Activated CD4-positive, alpha-beta T cell treated with anti-CD3 and anti-CD28 coated beads for 36 hours (primary cell): Measurements from ENCODE around the gene ZDHHC8. TPM values are rescaled to one million over a fixed set of nuclear protein-coding genes. Genes with fewer than 3 reads are reported as not detected.

ENCODE experiments used
- ATAC-seq: fragments of 200-7000 bp; cut with Tn5 transposase; one replicate; pipeline ENCODE4 v1.10.0; 2021; ENCODE audit warnings: mild to moderate bottlenecking, moderate library complexity
- CTCF ChIA-PET: fragments of 350-600 bp; sonication (Branson Sonifier 250); formaldehyde crosslinking; loops from one replicate; lab custom pipeline; 2021; ENCODE audit warnings: antibody characterized with exemption; lab: Charles Lee
- POLR2A ChIA-PET: fragments of 350-600 bp; sonication (Branson Sonifier 250); formaldehyde crosslinking; loops from one replicate; lab custom pipeline; 2021; ENCODE audit warnings: antibody characterized with exemption, inconsistent platforms; lab: Charles Lee
- DNase-seq: peaks from one replicate; pipeline ENCODE4 v3.0.0-alpha.2; 2020
- H3K27ac Mint-ChIP-seq: one replicate; pipeline ENCODE4 v1.8.0; 2021; ENCODE audit warnings: mixed read lengths
- H3K27me3 Mint-ChIP-seq: one replicate; pipeline ENCODE4 v1.8.0; 2021; ENCODE audit warnings: mixed read lengths
- H3K36me3 Mint-ChIP-seq: one replicate; pipeline ENCODE4 v1.8.0; 2021; ENCODE audit warnings: low read depth, mixed read lengths
- H3K4me1 Mint-ChIP-seq: one replicate; pipeline ENCODE4 v1.8.0; 2021; ENCODE audit warnings: mixed read lengths
- H3K4me3 Mint-ChIP-seq: one replicate; pipeline ENCODE4 v1.8.0; 2021; ENCODE audit warnings: mild to moderate bottlenecking, moderate library complexity, mixed read lengths
- H3K9me3 Mint-ChIP-seq: one replicate; pipeline ENCODE4 v1.8.0; 2021; ENCODE audit warnings: low read depth, mixed read lengths
- intact Hi-C, 2 experiments: fragments of 100-400 bp; cut with DNase I in 1 of 2; cut with micrococcal nuclease in 1 of 2; formaldehyde crosslinking; loops; one replicate each; pipeline versions ENCODE4 v1.14.2 to v1.15.1; 2022 to 2024; cut with DNase I, micrococcal nuclease
- total RNA-seq, 2 experiments: library from RNA; stranded (reverse); gene quantifications; one replicate each; pipeline ENCODE4 v1.2.3, GENCODE V29; 2021

ZDHHC8 gene
- total RNA-seq, 2 experiments from 2014 or later = 47.7 to 49.8 TPM

DNA sequence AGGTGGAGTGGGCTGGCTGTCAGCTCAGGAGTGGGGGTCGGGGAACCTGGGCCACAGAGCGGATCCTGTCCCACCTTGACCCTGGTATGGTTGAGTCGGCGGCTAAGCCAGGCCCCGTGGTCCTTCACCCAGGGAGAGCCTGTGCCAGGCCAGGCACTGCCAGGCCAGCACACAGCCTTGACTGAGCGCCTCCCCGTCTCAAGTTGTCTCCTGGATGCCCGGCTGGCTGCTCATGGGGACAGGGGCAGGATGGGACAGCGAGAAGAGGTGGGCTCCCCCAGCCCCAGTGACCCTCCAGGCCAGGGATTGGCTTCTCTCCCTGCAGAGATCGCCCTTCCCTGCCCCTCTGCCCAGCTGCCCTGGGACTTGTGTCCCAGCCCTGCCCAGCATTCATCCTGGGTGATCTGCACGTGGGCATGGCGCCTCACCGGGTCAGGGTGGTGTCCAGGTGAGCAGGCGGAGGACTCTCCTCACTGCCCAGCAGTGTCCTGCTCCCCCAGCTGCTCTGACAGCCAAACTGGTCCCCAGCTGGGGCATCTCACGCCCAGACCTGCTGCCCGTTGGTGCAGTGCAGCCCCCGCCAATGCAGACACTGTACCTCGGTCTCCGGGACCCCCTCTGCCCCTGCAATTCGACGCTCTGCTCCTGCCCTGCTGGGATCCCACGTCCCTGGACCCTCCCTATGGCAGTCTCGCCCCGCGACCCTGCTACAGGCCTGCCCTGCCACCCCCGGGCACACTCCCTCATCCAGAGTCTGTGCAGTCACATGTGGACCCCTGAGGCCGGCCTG, 48.0 kb downstream of the ZDHHC8 start:
- CTCF ChIA-PET = no interaction called here
- no peaks in the 10 kb centered on the region for H3K27me3 Mint-ChIP-seq
- intact Hi-C loops = no loop called here
- H3K9me3 Mint-ChIP-seq = no peaks in the 10 kb centered on the region
- no peak overlapping the region for H3K27ac Mint-ChIP-seq
- no peaks in the 10 kb centered on the region for H3K36me3 Mint-ChIP-seq
- ATAC-seq = no peak
- DNase-seq = no peak
- POLR2A ChIA-PET = no interaction called here
- H3K4me1 Mint-ChIP-seq = no peaks in the 10 kb centered on the region
- H3K4me3 Mint-ChIP-seq = no peak overlapping the region

GRCh38 chr22:20180245-20180630, 48.6 kb downstream of the ZDHHC8 start:
- POLR2A ChIA-PET = no interaction called here
- intact Hi-C loops = no loop called here
- H3K36me3 Mint-ChIP-seq = no peaks in the 10 kb centered on the region
- H3K9me3 Mint-ChIP-seq = no peaks in the 10 kb centered on the region
- no peak for DNase-seq
- H3K27ac Mint-ChIP-seq = no peak overlapping the region
- H3K4me1 Mint-ChIP-seq = no peaks in the 10 kb centered on the region
- H3K4me3 Mint-ChIP-seq = no peak overlapping the region
- H3K27me3 Mint-ChIP-seq = no peaks in the 10 kb centered on the region
- CTCF ChIA-PET = no interaction called here
- ATAC-seq = peak; percentile 33

GRCh38 chr22:20180640-20181039, 49.0 kb downstream of the ZDHHC8 start:
- Mint-ChIP-seq H3K4me3 (no peak overlapping the region), H3K27ac (no peak overlapping the region), H3K27me3 (no peaks in the 10 kb centered on the region), H3K9me3 (no peaks in the 10 kb centered on the region), H3K4me1 (no peaks in the 10 kb centered on the region), H3K36me3 (no peaks in the 10 kb centered on the region)
- CTCF ChIA-PET = no interaction called here
- intact Hi-C loops = no loop called here
- peak; percentile 23 for ATAC-seq
- POLR2A ChIA-PET = no interaction called here
- DNase-seq = no peak

DNA sequence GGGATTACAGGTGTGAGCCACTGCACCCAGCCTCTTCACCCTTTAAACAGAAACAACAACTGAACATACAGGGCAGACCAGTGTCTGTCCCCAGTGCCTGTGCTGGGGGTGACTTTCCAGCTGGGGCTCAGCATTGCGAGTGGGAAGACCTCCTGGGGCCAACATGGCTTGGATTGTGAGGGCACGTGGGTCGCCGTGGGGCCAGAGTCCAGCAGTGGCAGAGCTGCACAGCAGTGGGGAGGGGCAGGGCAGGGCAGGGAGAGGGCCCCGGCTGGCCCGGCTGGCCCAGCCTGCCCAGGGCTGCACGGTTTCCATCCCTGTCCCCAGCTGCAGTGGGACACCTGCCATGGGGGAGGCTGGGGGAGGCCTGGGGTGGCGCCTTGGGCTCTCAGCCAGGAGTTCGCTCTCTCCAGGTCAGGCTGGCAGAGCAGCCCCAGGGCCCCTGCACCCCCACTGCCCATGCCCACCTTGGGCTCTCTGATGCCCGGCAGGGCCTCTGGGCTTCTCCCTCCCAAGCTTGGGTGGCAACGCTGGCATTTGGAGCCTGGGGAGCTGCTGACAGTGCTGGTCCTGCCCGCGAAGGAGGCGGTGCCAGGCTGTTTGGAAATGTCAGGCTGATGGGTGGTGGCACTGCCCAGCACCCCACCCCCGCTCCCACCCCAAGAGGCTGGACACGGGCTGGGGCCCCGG, 49.7 kb downstream of the ZDHHC8 start:
- intact Hi-C loops = no loop called here
- ChIA-PET POLR2A (no interaction called here), CTCF (no interaction called here)
- Mint-ChIP-seq H3K36me3 (no peaks in the 10 kb centered on the region), H3K27ac (no peak overlapping the region), H3K4me3 (no peak overlapping the region), H3K4me1 (no peaks in the 10 kb centered on the region), H3K27me3 (no peaks in the 10 kb centered on the region), H3K9me3 (no peaks in the 10 kb centered on the region)
- no peak for DNase-seq
- ATAC-seq = no peak

DNA sequence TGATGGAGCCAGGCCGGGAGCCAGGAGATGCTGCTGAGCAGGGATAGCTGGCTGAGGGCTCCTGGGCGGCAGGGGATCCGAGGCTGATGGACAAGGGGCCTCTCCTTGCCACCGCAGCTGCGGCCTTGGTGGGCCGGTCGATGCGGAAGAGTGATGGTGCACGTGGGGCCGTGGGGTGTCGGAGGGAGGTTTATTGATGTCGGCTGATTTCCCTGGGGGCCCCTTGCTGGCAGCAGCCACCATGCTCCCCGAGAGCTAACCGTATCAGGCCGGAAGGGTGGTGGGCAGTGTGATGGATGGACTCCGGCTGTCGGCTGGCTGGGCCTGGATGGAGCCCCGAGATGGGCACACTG, 50.3 kb downstream of the ZDHHC8 start:
- H3K27me3 Mint-ChIP-seq = no peaks in the 10 kb centered on the region
- intact Hi-C loops = no loop called here
- no peaks in the 10 kb centered on the region for H3K9me3 Mint-ChIP-seq
- H3K4me3 Mint-ChIP-seq = no peak overlapping the region
- H3K27ac Mint-ChIP-seq = no peak overlapping the region
- ChIA-PET CTCF (no interaction called here), POLR2A (no interaction called here)
- H3K36me3 Mint-ChIP-seq = no peaks in the 10 kb centered on the region
- H3K4me1 Mint-ChIP-seq = no peaks in the 10 kb centered on the region
- DNase-seq (no peak), ATAC-seq (no peak)

DNA sequence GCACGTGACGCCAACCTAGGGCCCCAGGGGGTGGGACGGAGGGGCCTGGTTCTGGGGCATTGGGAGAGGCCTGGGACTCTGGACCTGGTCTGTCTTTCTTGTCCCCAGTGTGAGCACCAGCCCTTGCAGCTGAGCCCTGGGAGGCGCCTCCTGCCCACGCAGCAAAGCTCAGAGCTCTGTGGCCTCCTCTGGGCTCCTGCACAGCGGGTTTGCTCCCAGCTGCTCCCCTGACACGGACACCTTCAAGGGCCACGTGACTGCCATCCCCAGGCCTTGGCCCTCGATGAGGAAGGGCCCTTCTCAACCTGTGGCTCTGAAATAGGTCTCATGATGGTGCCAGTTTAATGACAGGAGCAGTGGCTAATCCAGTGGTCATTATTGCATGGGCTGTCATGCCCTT, 50.8 kb downstream of the ZDHHC8 start:
- Mint-ChIP-seq H3K27me3 (no peaks in the 10 kb centered on the region), H3K4me1 (no peaks in the 10 kb centered on the region), H3K9me3 (no peaks in the 10 kb centered on the region), H3K36me3 (no peaks in the 10 kb centered on the region), H3K4me3 (no peak overlapping the region), H3K27ac (no peak overlapping the region)
- ATAC-seq = no peak
- intact Hi-C loops = no loop called here
- no peak for DNase-seq
- POLR2A ChIA-PET = no interaction called here
- CTCF ChIA-PET = no interaction called here

GRCh38 chr22:20183101-20183500, 51.5 kb downstream of the ZDHHC8 start:
- no peaks in the 10 kb centered on the region for H3K36me3 Mint-ChIP-seq
- no peak for ATAC-seq
- no peaks in the 10 kb centered on the region for H3K9me3 Mint-ChIP-seq
- no peak overlapping the region for H3K4me3 Mint-ChIP-seq
- intact Hi-C loops = no loop called here
- ChIA-PET CTCF (no interaction called here), POLR2A (no interaction called here)
- no peak overlapping the region for H3K27ac Mint-ChIP-seq
- H3K27me3 Mint-ChIP-seq = no peaks in the 10 kb centered on the region
- H3K4me1 Mint-ChIP-seq = no peaks in the 10 kb centered on the region
- DNase-seq = no peak

DNA sequence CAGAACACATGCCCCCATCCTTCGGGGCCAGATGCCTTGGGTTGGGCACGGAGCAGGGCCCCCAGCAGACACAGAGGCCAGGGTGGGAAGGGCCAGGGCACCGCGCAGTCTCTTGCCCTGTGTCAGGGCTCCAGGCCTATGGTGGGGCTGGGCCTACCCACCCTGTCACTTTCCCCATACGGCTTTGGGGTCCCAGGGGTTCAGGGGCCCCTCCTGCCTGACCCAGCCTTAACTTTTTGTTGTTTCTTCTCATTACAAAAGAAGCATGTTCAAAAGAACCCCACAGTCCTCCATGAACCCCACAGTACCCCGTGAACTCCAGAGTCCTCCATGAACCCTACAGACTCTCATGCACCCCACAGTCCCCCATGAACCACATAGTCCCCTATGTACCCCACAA, 52.2 kb downstream of the ZDHHC8 start:
- ATAC-seq = no peak
- Mint-ChIP-seq H3K36me3 (no peaks in the 10 kb centered on the region), H3K4me3 (no peak overlapping the region), H3K27ac (no peak overlapping the region), H3K9me3 (no peaks in the 10 kb centered on the region), H3K27me3 (no peaks in the 10 kb centered on the region), H3K4me1 (no peaks in the 10 kb centered on the region)
- no peak for DNase-seq
- ChIA-PET POLR2A (no interaction called here), CTCF (no interaction called here)
- intact Hi-C loops = no loop called here

DNA sequence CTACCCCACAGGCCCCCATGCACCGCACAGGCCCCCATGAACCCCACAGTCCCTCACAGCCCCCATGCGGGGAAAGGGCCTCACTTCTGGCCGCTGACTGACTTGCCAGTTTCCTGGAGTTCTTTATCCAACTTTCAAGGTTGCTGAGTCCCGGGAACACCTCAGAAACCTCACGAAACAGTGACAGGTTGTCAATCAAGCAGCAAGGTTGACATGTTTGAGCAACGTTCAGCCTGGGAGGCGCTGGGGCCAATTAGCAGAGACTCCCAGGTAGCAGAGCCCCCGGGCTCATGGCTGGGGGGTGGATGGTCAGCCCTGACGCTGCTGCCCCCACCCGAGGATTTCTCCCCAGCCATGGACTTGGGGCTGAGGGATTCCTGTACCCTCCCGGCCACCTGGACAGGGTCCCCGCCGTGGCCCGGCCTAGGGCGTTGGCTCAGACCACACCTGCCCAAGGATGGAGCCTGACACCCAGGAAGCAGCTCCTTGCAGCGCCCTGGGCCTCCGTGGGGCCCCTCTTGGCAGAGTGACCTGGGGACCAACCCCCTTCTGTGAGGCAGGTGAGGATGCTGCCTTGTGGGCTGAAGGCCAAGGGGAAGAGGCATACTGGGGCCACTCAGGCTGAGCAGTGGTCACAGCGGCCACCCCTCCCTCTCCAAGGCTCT, 53.0 kb downstream of the ZDHHC8 start:
- Mint-ChIP-seq H3K4me1 (no peaks in the 10 kb centered on the region), H3K4me3 (no peak overlapping the region), H3K9me3 (no peaks in the 10 kb centered on the region), H3K27me3 (no peaks in the 10 kb centered on the region), H3K36me3 (no peaks in the 10 kb centered on the region), H3K27ac (no peak overlapping the region)
- intact Hi-C loops = no loop called here
- no peak for DNase-seq
- ChIA-PET POLR2A (no interaction called here), CTCF (no interaction called here)
- no peak for ATAC-seq

DNA sequence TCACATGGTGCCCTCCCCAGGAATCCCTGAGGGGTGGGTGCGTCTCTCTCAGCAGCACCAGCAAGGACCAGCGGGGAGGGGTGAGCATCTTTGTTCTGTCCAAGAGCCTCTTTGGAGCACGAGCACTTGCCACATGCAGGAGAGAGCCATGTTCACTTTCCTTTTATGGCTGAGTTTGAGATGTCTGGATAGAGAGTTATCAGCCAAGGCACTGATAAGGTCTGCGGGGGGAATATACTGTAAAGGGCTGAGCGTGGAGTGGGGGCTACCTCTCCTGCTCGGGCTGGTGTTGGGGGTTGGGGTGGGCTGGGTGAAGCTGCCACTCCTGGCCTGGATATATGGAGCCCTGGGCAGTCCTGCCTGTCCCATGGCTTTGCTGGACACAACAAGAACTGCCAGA, 54.1 kb downstream of the ZDHHC8 start:
- no peak for DNase-seq
- Mint-ChIP-seq H3K36me3 (no peaks in the 10 kb centered on the region), H3K27ac (no peak overlapping the region), H3K4me1 (no peaks in the 10 kb centered on the region), H3K27me3 (no peaks in the 10 kb centered on the region), H3K9me3 (no peaks in the 10 kb centered on the region), H3K4me3 (no peak overlapping the region)
- POLR2A ChIA-PET = no interaction called here
- CTCF ChIA-PET = no interaction called here
- no peak for ATAC-seq
- intact Hi-C loops = no loop called here

DNA sequence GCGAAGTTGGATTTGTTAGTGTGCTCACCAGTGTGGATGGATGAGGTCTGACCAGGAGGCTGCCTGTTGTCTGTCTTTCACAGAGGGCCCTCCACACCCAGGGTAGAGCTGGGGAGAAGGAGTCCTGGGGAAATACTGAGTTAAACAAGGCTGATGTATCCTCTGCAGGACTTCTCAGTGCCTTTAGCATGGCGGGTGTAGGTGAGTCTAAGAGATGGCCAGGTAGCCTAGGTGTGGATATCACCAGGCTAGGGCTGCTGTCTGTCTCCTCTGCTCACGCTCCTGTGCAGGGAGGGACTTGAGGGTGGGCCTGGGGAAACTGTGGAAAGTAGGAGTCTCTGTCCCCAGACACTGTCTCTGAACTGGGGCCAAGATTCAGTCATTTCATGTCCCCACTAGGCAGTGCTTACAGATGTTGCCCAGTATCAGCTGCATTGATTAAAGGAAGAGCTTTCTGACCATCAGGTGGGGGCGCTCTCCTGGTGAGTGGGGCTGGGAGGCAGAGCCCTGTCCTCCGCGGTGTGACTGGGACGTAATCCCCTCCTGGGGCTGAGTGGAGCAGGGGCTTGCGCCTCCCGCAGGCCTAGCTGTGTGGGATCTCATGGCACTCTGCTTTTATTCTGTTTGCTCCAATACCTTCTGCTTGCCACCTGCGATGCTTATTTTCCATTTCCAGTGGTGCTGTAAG, 54.7 kb downstream of the ZDHHC8 start:
- H3K9me3 Mint-ChIP-seq = no peaks in the 10 kb centered on the region
- ChIA-PET CTCF (no interaction called here), POLR2A (no interaction called here)
- no peaks in the 10 kb centered on the region for H3K27me3 Mint-ChIP-seq
- H3K36me3 Mint-ChIP-seq = no peaks in the 10 kb centered on the region
- intact Hi-C loops = no loop called here
- no peak overlapping the region for H3K4me3 Mint-ChIP-seq
- no peak for ATAC-seq
- DNase-seq = no peak
- H3K4me1 Mint-ChIP-seq = no peaks in the 10 kb centered on the region
- H3K27ac Mint-ChIP-seq = no peak overlapping the region
